Activated naive CD4-positive, alpha-beta T cell (primary cell): ENCODE results near the gene SLC6A18.
"Not testable (repeated sequence)": the region's sequence is repeated elsewhere in the genome, so short reads cannot be mapped to it uniquely, and the experiment has no call there.

Source experiments
- DNase-seq, 4 experiments: peaks; one replicate each; lab custom pipeline; 2025; lab: John Stamatoyannopoulos, UW

The SLC6A18 gene

DNA sequence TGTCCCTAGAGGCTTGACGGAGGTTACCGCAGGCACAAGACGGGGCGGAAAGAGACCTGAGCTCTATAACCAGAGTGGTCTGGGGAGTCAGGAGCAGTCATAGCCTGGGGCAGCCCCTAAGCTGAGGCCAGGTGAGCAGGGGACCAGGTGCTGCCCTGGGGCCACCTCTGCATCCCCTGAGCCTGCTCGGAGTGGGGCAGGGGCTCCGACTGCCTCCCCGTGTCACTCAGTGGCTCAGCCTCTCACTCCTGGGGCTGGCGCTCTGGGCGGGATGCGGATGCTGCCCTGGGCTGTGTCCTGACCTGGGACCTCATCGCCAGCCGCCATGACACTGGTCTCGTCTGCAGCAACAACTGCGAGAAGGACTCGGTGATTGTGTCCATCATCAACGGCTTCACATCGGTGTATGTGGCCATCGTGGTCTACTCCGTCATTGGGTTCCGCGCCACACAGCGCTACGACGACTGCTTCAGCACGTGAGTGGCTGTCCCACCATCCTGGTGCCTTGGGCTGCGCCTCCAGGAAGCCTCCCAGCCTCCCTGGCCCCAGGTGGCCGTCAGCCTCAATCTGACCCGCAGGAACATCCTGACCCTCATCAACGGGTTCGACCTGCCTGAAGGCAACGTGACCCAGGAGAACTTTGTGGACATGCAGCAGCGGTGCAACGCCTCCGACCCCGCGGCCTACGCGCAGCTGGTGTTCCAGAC is 8.8 kb upstream of the SLC6A18 start:
- DNase-seq = no peak

DNA sequence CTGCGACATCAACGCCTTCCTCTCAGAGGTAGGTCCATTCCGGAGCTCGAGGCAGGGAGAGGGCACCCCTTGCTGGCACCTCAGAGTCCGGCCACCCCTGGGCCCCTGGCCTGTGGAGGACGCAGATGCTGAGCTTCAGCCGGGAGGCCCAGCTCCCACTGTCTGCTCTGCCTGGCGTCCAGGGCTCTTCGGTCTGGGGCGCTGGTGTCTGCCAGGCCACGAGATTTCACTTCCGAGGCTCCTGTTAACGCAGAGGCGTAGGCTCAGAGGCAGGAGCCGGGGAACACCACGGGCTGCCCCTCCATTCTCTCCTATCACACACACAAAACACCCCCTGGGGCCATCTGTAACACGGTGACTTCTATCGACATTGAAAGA is 8.3 kb upstream of the SLC6A18 start:
- no peak for DNase-seq

- no peak for DNase-seq
Observed at GRCh38 chr5:1217596-1218206, 7.5 kb upstream of the SLC6A18 start.

DNA sequence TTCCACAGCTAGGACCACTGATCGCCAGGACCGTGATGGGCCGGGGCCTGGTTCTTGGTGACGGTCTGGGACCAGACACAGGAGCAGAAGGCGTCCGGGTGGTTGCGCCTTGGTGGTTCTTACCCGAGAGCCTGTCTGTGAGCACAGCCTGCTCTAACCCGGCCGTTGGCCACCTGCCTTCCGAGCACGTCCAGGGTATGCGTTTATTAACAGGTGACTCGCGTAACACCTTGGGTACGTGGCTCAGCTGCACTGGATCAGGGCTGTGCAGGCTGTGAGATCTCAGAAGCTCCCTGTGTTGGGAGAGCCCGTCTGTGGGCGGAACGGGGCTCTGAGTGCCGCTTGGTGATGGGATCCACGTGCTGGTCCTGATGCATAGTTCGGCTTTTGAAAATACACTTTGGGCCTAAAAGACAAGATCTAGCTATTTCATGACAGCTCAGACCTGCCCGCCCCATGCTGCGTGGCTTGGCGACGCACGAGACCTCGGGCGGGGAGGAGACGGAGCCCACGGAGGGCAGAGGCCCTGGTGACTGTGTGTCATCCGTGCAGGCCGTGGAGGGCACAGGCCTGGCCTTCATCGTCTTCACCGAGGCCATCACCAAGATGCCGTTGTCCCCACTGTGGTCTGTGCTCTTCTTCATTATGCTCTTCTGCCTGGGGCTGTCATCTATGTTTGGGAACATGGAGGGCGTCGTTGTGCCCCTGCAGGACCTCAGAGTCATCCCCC is 6.7 kb upstream of the SLC6A18 start:
- no peak for DNase-seq

GRCh38 chr5:1219098-1219767 is 5.9 kb upstream of the SLC6A18 start:
- DNase-seq = no peak

DNA sequence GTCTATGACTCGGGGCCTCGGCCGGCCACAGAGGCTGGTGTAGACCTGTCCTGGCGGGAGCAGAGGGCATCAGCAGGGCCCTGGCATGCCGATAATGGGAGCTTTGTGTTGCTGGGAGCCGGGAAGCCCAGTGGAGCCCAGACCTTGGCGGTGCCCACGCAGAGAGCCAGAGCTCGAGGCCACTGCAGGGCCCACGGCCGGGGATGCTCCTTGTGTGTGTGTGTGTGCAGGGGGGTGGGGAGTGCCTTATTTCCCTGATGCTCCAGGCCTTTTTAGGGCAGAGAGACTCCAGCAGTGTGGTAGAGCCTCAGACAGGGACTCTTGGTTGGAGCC is 5.4 kb upstream of the SLC6A18 start:
- DNase-seq = no peak

DNA sequence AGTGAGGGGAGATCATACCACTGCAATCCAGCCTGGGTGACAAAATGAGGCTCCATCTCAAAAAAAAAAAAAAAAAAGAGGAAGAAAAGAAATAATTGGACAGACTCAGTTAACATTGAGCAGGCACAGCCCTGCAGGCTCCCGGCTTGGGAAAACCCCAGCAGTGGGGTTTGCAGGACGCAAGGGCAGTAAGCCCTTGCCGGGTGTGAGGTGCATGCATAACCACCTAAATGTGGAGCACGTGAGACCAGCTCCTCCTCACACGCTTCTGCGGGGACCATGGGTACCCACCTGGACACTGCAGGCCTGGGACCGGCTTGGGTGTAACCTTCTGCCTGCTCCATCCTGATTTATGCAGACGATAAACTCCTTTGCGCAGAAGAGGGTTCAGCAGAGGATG is 4.8 kb upstream of the SLC6A18 start:
- no peak for DNase-seq

GRCh38 chr5:1220831-1221230 is 4.3 kb upstream of the SLC6A18 start:
- DNase-seq = no peak

DNA sequence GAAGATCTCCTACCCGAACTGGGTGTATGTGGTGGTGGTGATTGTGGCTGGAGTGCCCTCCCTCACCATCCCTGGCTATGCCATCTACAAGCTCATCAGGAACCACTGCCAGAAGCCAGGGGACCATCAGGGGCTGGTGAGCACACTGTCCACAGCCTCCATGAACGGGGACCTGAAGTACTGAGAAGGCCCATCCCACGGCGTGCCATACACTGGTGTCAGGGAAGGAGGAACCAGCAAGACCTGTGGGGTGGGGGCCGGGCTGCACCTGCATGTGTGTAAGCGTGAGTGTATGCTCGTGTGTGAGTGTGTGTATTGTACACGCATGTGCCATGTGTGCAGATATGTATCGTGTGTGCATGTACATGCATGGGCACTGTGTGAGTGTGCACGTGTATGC is 3.5 kb upstream of the SLC6A18 start:
- no peak for DNase-seq

DNA sequence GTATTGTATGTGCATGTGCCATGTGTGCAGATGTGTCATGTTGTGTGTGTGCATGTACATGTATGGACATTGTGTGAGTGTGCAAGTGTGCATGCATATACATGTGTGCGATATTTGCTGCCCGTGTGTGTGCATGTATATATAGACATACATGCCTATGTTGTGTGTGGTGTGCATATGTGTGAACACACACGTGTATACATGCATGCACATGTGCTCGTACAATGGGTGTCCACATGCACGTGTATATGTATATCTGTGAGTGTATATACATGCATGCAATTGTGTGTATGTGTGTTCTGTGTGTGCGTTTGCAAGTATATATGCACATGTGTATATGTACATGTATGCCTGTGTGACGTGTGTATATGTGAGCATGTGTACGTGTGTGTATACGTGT is 3.0 kb upstream of the SLC6A18 start:
- no peak for DNase-seq

- DNase-seq = no peak
Observed at GRCh38 chr5:1222621-1223277, 2.4 kb upstream of the SLC6A18 start.

DNA sequence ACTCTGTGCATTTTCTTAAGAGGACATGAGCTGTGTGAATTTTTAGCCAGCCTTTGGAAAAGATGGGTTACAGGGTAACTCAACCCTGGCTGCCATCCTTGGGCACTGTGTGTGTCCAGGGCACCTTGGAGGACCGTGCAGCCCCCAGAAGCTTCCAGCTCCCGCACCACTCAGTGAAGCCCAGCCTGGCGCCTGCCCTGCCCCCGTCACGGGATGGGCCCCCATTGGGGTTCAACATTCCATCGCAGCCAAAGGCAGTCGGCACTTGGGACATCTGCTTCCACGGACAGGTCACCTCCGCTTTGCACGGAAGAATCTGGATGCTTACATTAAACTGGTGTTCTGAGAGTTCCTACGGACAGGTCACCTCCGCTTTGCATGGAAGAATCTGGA is 1.9 kb upstream of the SLC6A18 start:
- no peak for DNase-seq

DNA sequence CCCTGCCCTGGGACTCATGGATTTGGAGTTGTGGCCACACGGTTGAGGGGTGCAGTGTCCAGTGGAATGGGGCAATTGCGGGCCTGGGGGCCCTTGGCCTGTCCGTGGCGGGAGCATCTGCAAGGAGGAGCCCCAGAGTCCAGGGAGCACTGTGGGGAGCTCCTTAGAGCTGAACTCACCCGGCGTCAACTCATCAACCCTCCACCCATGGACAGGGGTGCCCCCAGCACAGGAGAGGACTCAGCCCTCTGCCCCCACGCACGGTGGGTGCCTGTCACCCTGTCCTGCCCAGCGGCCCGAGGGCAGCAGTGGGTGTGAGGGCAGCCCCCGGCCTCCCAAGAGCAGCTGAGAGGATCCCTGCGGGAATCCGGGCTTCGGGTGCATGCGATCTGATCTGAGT is 550 bp upstream of the SLC6A18 start:
- DNase-seq = no peak

GRCh38 chr5:1226231-1226630 is 1.1 kb downstream of the SLC6A18 start:
- DNase-seq = no peak

DNA sequence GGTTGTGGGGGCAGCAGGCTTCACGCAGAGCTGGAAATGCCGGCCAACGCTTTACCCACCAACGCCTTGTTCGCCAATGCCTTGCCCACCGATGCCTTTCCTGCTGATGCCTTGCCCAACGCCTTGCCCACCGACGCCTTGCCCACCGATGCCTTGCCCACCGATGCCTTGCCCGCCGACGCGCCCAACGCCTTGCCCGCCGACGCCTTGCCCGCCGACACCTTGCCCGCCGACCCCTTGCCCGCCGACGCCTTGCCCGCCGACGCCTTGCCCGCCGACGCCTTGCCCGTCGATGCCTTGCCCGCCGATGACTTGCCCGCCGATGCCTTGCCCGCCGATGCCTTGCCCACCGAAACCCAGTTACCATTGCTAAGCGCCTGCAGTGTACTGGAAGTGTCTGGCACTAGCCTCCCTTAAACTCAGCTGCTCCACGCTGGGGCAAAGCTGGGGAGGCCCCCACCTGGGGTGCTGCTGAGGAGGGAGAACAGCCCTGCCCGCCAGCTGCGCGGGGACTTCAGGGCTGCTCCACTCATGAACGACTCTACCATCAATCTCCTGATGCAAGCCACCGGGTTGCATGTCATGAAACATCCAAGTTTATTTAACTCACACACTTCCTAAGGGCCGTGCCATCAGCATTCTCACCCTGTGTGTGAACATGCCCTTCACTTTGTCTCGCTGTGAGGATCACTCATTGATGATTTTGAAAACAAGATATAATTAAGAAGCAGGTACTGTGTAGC is 1.8 kb downstream of the SLC6A18 start:
- no peak for DNase-seq

DNA sequence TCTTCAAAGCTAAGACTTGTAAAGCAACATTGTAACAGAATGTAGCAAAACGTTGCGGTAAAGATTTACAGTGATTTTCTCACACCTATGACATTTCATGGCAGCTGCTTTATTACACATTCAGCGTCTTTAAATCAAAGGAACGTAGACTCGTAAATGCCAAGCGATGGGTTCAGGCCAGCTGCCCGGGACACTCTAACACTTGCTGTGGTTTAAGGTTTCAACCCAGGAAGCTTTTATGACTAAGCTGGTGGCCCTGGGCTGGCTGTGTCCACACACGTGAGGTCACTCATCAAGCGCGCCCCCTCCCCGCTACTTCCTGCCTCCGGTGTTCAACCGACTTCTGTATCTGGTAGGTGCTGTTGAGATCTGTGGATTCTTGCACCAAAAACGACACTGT is 2.5 kb downstream of the SLC6A18 start:
- DNase-seq = no peak

DNA sequence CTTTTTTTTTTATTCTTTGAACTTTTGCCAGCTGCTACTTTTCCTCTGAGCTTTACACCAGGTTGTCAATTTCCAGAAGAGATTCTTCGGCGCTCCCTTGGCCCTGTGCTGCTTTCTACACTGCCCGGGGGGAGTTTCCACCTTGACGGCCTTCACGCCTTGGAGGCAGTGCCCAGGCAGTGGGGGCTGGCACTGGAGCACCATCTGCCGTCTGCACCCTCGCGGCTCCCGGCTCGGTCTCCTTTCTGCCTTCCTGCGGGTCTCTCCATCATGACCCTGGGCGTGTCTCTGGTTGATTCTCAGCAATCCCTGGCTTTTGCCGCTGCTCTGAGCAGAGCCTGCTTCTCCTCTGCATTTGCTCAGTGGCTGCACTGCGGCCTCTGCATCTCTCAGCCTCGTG is 2.9 kb downstream of the SLC6A18 start:
- DNase-seq = no peak

- not testable (repeated sequence) for DNase-seq
Observed at GRCh38 chr5:1229023-1229422, 3.8 kb downstream of the SLC6A18 start.

GRCh38 chr5:1229822-1230221 is 4.6 kb downstream of the SLC6A18 start:
- DNase-seq = no peak

DNA sequence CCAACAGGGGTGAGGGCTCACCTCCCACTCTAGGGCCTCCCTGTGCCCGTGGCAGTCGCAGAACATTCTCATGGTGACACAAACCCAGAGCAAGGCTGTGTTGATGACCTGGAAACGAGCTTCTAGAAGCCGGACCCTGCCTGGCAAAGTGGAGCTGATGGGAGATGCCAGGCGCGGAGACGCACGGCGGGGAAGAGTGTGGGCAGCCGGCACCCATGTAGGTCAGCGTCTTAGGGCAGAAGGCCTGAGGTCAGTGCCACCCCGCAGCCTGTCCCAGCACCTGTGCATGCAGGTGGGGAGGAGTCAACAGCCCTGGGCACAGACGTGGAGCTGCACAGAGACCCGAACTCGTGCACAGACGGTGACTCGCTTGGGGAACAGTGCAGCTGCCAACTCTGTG is 5.4 kb downstream of the SLC6A18 start:
- no peak for DNase-seq

DNA sequence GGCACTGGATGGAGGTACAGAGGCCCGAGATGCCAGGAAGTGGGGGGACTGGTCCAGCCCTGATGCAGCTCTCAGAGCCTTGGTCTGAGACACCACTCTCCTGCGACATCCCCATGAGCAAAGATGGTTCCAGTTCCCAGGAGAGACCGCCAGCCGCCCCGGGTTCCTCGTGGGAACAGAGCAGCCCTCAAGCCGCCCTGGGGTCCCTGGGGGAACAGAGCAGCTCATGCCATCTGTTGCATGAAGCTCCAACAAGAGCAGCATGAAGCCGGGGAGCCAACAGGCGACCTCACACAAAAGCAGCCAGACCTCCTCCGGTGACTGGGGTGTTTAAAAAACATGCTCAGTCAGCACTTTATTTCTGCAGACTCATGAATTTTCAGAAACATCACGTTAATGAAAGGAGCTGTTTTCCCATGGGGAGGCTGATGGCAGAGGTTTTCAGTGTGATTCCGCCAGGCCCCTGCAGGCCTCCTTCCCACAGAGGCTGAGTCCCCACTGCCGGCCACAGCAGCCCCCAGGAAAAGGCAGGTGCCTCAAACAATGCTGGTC is 6.2 kb downstream of the SLC6A18 start:
- DNase-seq = no peak

- no peak for DNase-seq
Observed at GRCh38 chr5:1232780-1233179, 7.6 kb downstream of the SLC6A18 start.
